H9 (cell line): ENCODE results near the gene IRAK4. TPM values are rescaled to one million over a fixed set of nuclear protein-coding genes. Genes with fewer than 3 reads are reported as not detected.

Experiments
- DNase-seq: peaks from one replicate; pipeline ENCODE4 v3.0.0-alpha.2; 2017
- H2AFZ ChIP-seq: one replicate; pipeline ENCODE4 v1.6.1; 2013; ENCODE audit warnings: mild to moderate bottlenecking, low read length, control low read depth, moderate library complexity
- H2AK5ac ChIP-seq: 2 replicates; pipeline ENCODE4 v1.6.1; 2013; ENCODE audit warnings: low read length, control low read depth, mixed read lengths; ENCODE audit not compliant: insufficient read length
- H2BK120ac ChIP-seq: one replicate; pipeline ENCODE4 v1.6.1; 2013; ENCODE audit warnings: low read depth, mild to moderate bottlenecking, low read length, control low read depth, inconsistent platforms; ENCODE audit not compliant: poor library complexity, severe bottlenecking
- H2BK12ac ChIP-seq: 2 replicates; pipeline ENCODE4 v1.6.1; 2013; ENCODE audit warnings: low read length, control low read depth, mixed read lengths, low read depth; ENCODE audit not compliant: insufficient read length
- H2BK15ac ChIP-seq: 2 replicates; pipeline ENCODE4 v1.6.1; 2013; ENCODE audit warnings: low read depth, low read length, control low read depth
- H2BK20ac ChIP-seq: one replicate; pipeline ENCODE4 v1.6.1; 2013; ENCODE audit warnings: low read depth, mild to moderate bottlenecking, low read length, control low read depth, inconsistent platforms; ENCODE audit not compliant: poor library complexity, severe bottlenecking
- H2BK5ac ChIP-seq: 2 replicates; pipeline ENCODE4 v1.6.1; 2013; ENCODE audit warnings: low read length, control low read depth, mixed read lengths; ENCODE audit not compliant: insufficient read length
- H3K14ac ChIP-seq: 2 replicates; pipeline ENCODE4 v1.6.1; 2013; ENCODE audit warnings: low read length, control low read depth; ENCODE audit not compliant: insufficient read depth
- H3K18ac ChIP-seq: 2 replicates; pipeline ENCODE4 v1.6.1; 2013; ENCODE audit warnings: low read depth, mild to moderate bottlenecking, mixed read lengths, low read length, control low read depth; ENCODE audit not compliant: insufficient read length
- H3K23ac ChIP-seq: 2 replicates; pipeline ENCODE4 v1.6.1; 2013; ENCODE audit warnings: low read length, control low read depth, mixed read lengths, low read depth; ENCODE audit not compliant: insufficient read length
- H3K23me2 ChIP-seq: 2 replicates; pipeline ENCODE4 v1.6.1; 2013; ENCODE audit warnings: low read depth, mild to moderate bottlenecking, mixed read lengths, low read length, control low read depth; ENCODE audit not compliant: insufficient read length, poor library complexity, severe bottlenecking
- H3K27ac ChIP-seq: 2 replicates; pipeline ENCODE4 v1.5.1; 2013; ENCODE audit warnings: low read length, control low read depth, mixed read lengths, low read depth; ENCODE audit not compliant: insufficient read length
- H3K27me3 ChIP-seq: 2 replicates; pipeline ENCODE4 v1.6.1; 2013; ENCODE audit warnings: low read length, control low read depth, inconsistent platforms; ENCODE audit not compliant: insufficient read depth
- H3K4ac ChIP-seq: 2 replicates; pipeline ENCODE4 v1.6.1; 2013; ENCODE audit warnings: low read depth, mild to moderate bottlenecking, control low read depth, inconsistent platforms, low read length, moderate library complexity
- H3K4me1 ChIP-seq: 2 replicates; pipeline ENCODE4 v1.6.1; 2013; ENCODE audit warnings: low read length, control low read depth, inconsistent platforms; ENCODE audit not compliant: insufficient read depth
- H3K4me2 ChIP-seq: 2 replicates; pipeline ENCODE4 v1.6.1; 2013; ENCODE audit warnings: low read length, control low read depth, mixed read lengths; ENCODE audit not compliant: insufficient read length, insufficient read depth
- H3K56ac ChIP-seq: 2 replicates; pipeline ENCODE4 v1.6.1; 2013; ENCODE audit warnings: low read depth, mild to moderate bottlenecking, mixed read lengths, low read length, control low read depth; ENCODE audit not compliant: insufficient read length
- H3K79me1 ChIP-seq: 2 replicates; pipeline ENCODE4 v1.6.1; 2013; ENCODE audit warnings: low read depth, mild to moderate bottlenecking, moderate library complexity, low read length, control low read depth, inconsistent platforms; ENCODE audit not compliant: insufficient read depth, poor library complexity, severe bottlenecking
- H3K79me2 ChIP-seq: 2 replicates; pipeline ENCODE4 v1.6.1; 2013; ENCODE audit warnings: low read length, control low read depth, inconsistent platforms; ENCODE audit not compliant: insufficient read depth
- H3K9ac ChIP-seq: 2 replicates; pipeline ENCODE4 v1.6.1; 2013; ENCODE audit warnings: low read length, control low read depth, mixed read lengths; ENCODE audit not compliant: insufficient read length; ENCODE audit errors: extremely low read depth
- H3K9me3 ChIP-seq: one replicate; pipeline ENCODE4 v1.6.1; 2013; ENCODE audit warnings: low read depth, low read length, inconsistent platforms; ENCODE audit not compliant: control insufficient read depth
- H3T11ph ChIP-seq: one replicate; pipeline ENCODE4 v1.6.1; 2013; ENCODE audit warnings: mild to moderate bottlenecking, low read length, control low read depth, inconsistent platforms
- H4K20me1 ChIP-seq: one replicate; pipeline ENCODE4 v1.6.1; 2013; ENCODE audit not compliant: control insufficient read depth, insufficient read length, insufficient read depth
- H4K5ac ChIP-seq: 2 replicates; pipeline ENCODE4 v1.6.1; 2013; ENCODE audit warnings: low read depth, mild to moderate bottlenecking, mixed read lengths, low read length, control low read depth; ENCODE audit not compliant: insufficient read length
- H4K8ac ChIP-seq: replicated peaks from 2 replicates; pipeline ENCODE4 v1.6.1; 2013; ENCODE audit warnings: low read length, control low read depth, mixed read lengths, low read depth; ENCODE audit not compliant: insufficient read length
- H4K91ac ChIP-seq: 2 replicates; pipeline ENCODE4 v1.6.1; 2013; ENCODE audit warnings: low read depth, mild to moderate bottlenecking, moderate library complexity, mixed read lengths, low read length, control low read depth; ENCODE audit not compliant: insufficient read length
- H3K27ac Mint-ChIP-seq, 3 experiments: 2 replicates in 2 of 3; 3 replicates in 1 of 3; pipeline ENCODE4 v1.8.0; 2020 to 2021; ENCODE audit warnings: mixed read lengths in 3 of 3, mild to moderate bottlenecking in 1 of 3, moderate library complexity in 1 of 3
- H3K27me3 Mint-ChIP-seq: 2 replicates; pipeline ENCODE4 v1.8.0; 2021; ENCODE audit warnings: low read depth, mild to moderate bottlenecking, moderate library complexity, mixed read lengths
- H3K36me3 Mint-ChIP-seq, 3 experiments: 2 replicates in 2 of 3; 3 replicates in 1 of 3; pipeline ENCODE4 v1.8.0; 2020 to 2021; ENCODE audit warnings: low read depth in 3 of 3, mixed read lengths in 3 of 3; ENCODE audit not compliant: insufficient read depth in 1 of 3
- H3K4me1 Mint-ChIP-seq, 2 experiments: 2 replicates each; pipeline ENCODE4 v1.8.0; 2020; ENCODE audit warnings: mixed read lengths in 2 of 2
- H3K4me3 Mint-ChIP-seq, 2 experiments: 2 replicates in 1 of 2; 3 replicates in 1 of 2; pipeline ENCODE4 v1.8.0; 2020 to 2021; ENCODE audit warnings: mild to moderate bottlenecking in 2 of 2, mixed read lengths in 2 of 2, moderate library complexity in 1 of 2
- H3K9me3 Mint-ChIP-seq, 2 experiments: 2 replicates in 1 of 2; 3 replicates in 1 of 2; pipeline ENCODE4 v1.8.0; 2020; ENCODE audit warnings: mild to moderate bottlenecking in 2 of 2, mixed read lengths in 2 of 2, moderate library complexity in 1 of 2
- CTCF ChIP-seq: fragments of 200-600 bp; sonication (generic); conservative IDR thresholded peaks from 3 replicates; pipeline ENCODE4 v1.8.0; 2021; ENCODE audit warnings: antibody characterized with exemption, mild to moderate bottlenecking
- total RNA-seq: library from RNA; stranded (reverse); gene quantifications from 2 replicates; pipeline ENCODE4 v1.2.1, GENCODE V29; 2021

IRAK4 gene
- total RNA-seq, 1 experiment from 2014 or later: 3.0 TPM

- Histone ChIP-seq H3K9ac (no peak overlapping the region), H4K8ac (no peak overlapping the region), H4K5ac (no peak overlapping the region), H3K27me3 (no peaks in the 10 kb centered on the region), H3T11ph (no peak overlapping the region), H3K4me2 (no peak overlapping the region), H2AK5ac (no peak overlapping the region), H3K4me1 (peaks cover 5% of the 10 kb centered on the region), H3K4ac (no peak overlapping the region), H3K14ac (no peak overlapping the region), H2AFZ (no peak overlapping the region), H2BK12ac (peak overlapping the region; percentile 76), H3K23me2 (peaks cover 3% of the 10 kb centered on the region), H3K9me3 (no peaks in the 10 kb centered on the region), H4K20me1 (no peaks in the 10 kb centered on the region), H2BK20ac (no peak overlapping the region), H3K18ac (no peak overlapping the region), H3K79me1 (no peaks in the 10 kb centered on the region), H3K56ac (no peak overlapping the region), H4K91ac (no peak overlapping the region), H2BK120ac (no peak overlapping the region), H3K23ac (no peak overlapping the region), H2BK15ac (no peak overlapping the region), H2BK5ac (no peak overlapping the region), H3K79me2 (no peaks in the 10 kb centered on the region), H3K27ac (no peak overlapping the region)
- no peaks in the 10 kb centered on the region for H3K36me3 Mint-ChIP-seq
- DNase-seq: no peak
- H3K27me3 Mint-ChIP-seq: no peaks in the 10 kb centered on the region
- H3K4me1 Mint-ChIP-seq: peaks cover 33 to 43% of the 10 kb centered on the region in 2 experiments
- H3K4me3 Mint-ChIP-seq: no peak overlapping the region
- peak overlapping the region; percentile 14 to 59 (median 42); a peak in 3 of 7 replicates for H3K27ac Mint-ChIP-seq
- TF ChIP-seq CTCF: no peak
- H3K9me3 Mint-ChIP-seq: no peaks in the 10 kb centered on the region
Measured at GRCh38 chr12:43763769-43764168, 5.0 kb downstream of the IRAK4 start.
